Dendritic cell treated with granulocyte-macrophage colony-stimulating factor and Interleukin-4, amounts not matched to agents 40 ng/mL and 50 ng/mL, for 4 days (primary cell): ENCODE measurements around the gene NUBPL.
"Not testable (repeated sequence)": the region's sequence is repeated elsewhere in the genome, so short reads cannot be mapped to it uniquely, and the experiment has no call there.

Experiments used
- H3K27ac Mint-ChIP-seq: one replicate; pipeline ENCODE4 v1.8.0; 2022; ENCODE audit warnings: mild to moderate bottlenecking, mixed read lengths
- H3K27me3 Mint-ChIP-seq: one replicate; pipeline ENCODE4 v1.8.0; 2022; ENCODE audit warnings: mild to moderate bottlenecking, mixed read lengths
- H3K36me3 Mint-ChIP-seq: one replicate; pipeline ENCODE4 v1.8.0; 2022; ENCODE audit warnings: low read depth, mixed read lengths
- H3K4me1 Mint-ChIP-seq: one replicate; pipeline ENCODE4 v1.8.0; 2022; ENCODE audit warnings: low read depth, mixed read lengths
- H3K4me3 Mint-ChIP-seq: one replicate; pipeline ENCODE4 v1.8.0; 2022; ENCODE audit warnings: mild to moderate bottlenecking, moderate library complexity, mixed read lengths
- H3K9me3 Mint-ChIP-seq: one replicate; pipeline ENCODE4 v1.8.0; 2022; ENCODE audit warnings: mixed read lengths
- intact Hi-C: fragments of 100-400 bp; cut with micrococcal nuclease; formaldehyde crosslinking; loops from one replicate; pipeline ENCODE4 v1.15.0; 2022

The NUBPL gene

DNA sequence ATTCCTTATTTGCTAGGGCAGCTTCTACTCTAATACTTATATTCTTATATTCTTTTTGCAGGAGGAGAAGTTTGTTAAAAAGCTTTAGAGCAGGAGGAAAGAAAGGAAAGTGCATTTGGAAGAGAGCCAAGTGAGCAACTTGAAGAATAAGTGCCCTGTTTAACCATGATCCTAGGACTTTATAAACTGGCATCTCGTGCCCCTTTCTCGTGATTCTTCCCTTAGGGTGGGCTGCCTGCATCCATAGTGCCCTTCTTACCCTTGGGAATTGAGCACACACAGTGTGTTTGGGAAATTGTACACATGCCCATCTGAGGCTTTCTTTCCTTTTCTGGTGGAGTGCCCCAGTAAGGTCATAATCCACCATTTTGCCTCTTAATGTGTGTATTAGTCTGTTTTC is 141.9 kb downstream of the NUBPL start:
- Mint-ChIP-seq H3K36me3 (peaks cover 25% of the 10 kb centered on the region), H3K27me3 (no peaks in the 10 kb centered on the region), H3K4me3 (no peak overlapping the region), H3K4me1 (no peaks in the 10 kb centered on the region), H3K27ac (no peak overlapping the region), H3K9me3 (peaks cover 73% of the 10 kb centered on the region)
- intact Hi-C loops = no loop called here

DNA sequence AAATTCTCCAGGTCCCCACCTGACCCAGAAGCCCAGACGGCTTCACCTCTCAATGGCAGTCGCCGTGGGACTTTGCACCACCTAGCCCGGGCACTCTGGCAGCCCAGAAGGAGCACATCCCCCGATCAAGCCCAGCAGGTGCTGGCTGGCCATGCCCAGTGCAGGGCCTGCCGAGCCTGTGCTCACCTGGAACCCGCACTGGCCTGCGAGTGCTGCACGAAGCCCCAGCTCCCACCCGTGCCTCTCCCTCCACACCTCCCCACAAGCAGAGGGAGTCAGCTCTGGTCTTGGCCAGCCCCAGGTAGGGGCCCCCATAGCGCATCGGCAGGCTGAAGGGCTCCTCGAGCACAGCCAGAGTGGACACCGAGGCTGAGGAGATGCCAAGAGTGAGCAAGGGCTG is 144.5 kb downstream of the NUBPL start:
- H3K27ac Mint-ChIP-seq = no peak overlapping the region
- H3K27me3 Mint-ChIP-seq = no peaks in the 10 kb centered on the region
- peaks cover 98% of the 10 kb centered on the region for H3K9me3 Mint-ChIP-seq
- peaks cover 31% of the 10 kb centered on the region for H3K36me3 Mint-ChIP-seq
- no peaks in the 10 kb centered on the region for H3K4me1 Mint-ChIP-seq
- intact Hi-C loops = no loop called here
- H3K4me3 Mint-ChIP-seq = no peak overlapping the region

DNA sequence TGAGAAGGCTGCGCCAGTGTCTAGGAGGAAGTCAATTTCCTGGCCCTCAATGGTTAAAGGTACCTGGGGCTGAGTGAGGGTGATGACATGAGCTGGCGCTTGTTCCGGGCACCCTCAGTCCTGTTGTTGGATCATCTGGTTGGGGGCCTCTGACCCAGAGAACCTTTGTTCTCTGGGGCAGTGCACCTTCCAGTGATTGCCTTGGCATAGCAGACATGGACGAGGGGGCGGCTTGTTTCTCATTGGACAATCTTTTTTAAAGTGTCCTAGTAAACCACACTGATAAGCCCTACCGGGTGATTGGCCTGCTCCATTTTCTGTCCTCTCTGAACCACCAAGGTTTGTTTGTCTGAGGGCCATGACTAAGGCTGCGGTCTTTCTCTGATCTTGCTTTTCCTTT is 147.5 kb downstream of the NUBPL start:
- H3K36me3 Mint-ChIP-seq = peaks cover 38% of the 10 kb centered on the region
- H3K4me1 Mint-ChIP-seq, H3K27me3 Mint-ChIP-seq, intact Hi-C loops, H3K27ac Mint-ChIP-seq, H3K4me3 Mint-ChIP-seq: not testable (repeated sequence)
- peaks cover 98% of the 10 kb centered on the region for H3K9me3 Mint-ChIP-seq

DNA sequence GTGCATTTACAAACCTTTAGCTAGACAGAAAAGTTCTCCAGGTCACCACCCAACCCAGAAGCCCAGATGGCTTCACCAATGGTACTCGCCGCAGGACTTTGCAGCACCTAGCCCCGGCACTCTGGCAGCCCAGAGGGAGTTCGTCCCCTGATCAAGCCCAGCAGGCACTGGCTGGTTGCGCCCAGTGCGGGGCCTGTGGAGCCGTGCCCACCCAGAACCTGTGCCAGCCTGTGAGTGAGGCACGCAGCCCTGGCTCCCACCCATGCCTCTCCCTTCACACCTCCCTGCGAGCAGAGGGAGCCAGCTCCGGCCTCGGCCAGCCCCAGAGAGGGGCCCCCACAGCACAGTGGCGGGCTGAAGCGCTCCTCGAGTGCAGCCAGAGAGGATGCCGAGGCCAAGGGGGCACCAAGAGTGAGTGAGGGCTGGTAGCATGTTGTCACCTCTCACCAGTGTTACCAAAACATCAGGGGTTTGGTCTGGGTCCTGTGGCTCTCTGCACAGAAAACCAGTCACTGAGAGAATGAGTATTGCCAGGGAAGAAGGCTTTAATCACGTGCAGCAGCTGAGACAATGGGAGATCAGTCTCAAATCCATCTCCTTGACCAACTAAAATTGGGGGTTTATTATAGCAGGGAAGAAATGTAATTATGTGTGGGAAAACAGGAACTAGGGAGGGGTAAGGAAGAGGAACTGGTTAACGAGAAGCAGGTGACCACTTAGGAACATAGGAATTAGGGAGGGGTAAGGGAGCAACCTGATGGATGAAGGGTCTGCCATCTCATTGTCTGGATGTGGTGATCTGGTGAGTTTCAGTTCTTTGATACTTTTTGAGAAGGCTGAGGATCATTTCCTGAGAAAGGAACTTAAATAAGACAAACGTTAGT is 151.3 kb downstream of the NUBPL start:
- no peak overlapping the region for H3K4me3 Mint-ChIP-seq
- peaks cover 18% of the 10 kb centered on the region for H3K36me3 Mint-ChIP-seq
- intact Hi-C loops = no loop called here
- no peaks in the 10 kb centered on the region for H3K27me3 Mint-ChIP-seq
- peaks cover 6% of the 10 kb centered on the region for H3K4me1 Mint-ChIP-seq
- H3K9me3 Mint-ChIP-seq = peaks cover 70% of the 10 kb centered on the region
- H3K27ac Mint-ChIP-seq = no peak overlapping the region

DNA sequence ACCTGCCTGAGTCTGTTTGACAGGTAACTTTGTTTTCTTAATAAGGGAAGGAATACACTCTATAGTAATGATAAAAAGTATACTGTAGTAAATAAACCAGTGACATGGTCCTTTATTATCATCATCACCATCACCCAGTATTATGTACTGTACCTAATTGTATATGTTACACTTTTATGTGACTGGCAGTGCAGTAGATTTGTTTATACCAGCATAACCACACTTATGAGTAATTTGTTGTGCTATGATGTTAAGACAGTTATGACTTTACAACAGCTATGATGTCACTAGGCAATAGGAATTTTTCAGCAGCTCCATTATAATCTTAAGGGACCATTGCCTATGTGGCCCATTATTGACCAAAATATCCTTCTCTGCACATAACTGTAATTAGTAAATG is 155.0 kb downstream of the NUBPL start:
- no peak overlapping the region for H3K27ac Mint-ChIP-seq

DNA sequence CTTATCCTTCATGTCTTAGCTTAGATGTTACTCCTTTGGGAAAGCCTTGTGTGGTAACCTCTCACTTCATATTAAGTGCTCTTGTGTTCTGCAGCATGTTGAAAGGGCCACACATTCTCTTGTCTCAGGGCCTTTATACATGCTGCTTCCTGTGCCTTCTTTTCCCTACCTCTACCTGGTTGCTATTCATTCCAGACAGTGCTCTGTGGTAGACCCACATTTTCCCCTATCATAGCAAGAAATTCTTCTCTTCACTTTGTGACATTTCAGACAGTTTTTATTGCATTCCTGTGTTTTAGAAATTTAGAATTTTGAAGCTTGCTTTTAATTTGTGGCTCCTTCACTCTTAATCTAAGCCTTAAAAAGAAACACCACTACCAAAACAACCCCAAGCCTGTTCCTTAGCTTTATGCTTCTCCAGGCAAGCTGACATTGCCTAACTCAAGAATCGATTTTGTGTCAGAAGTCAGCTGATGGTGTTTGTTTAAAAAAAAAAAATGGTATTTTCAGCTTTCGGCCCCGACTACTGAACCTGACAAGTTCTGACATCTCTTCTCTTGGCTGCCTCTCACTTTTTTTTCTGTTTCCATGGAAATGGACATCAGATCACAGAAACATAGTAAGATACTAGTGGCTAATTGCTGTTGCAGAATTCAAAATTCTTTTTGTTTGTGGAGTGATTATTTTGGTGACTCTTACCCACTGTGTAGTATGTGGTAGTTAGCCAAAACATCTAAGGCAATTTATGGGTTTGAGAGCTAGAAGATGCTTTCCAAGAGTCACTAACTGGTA is 156.3 kb downstream of the NUBPL start:
- peaks cover 5% of the 10 kb centered on the region for H3K4me1 Mint-ChIP-seq
- intact Hi-C loops = no loop called here
- H3K4me3 Mint-ChIP-seq = no peak overlapping the region
- H3K9me3 Mint-ChIP-seq = peaks cover 31% of the 10 kb centered on the region
- H3K27ac Mint-ChIP-seq = no peak overlapping the region
- H3K27me3 Mint-ChIP-seq = no peaks in the 10 kb centered on the region
- H3K36me3 Mint-ChIP-seq = peaks cover 2% of the 10 kb centered on the region

More for the DNA sequence above, 155.0 kb downstream of the NUBPL start:
- H3K27me3 Mint-ChIP-seq = no peaks in the 10 kb centered on the region
- no peak overlapping the region for H3K4me3 Mint-ChIP-seq
- intact Hi-C loops = no loop called here
- H3K4me1 Mint-ChIP-seq = peaks cover 6% of the 10 kb centered on the region
- peaks cover 34% of the 10 kb centered on the region for H3K9me3 Mint-ChIP-seq
- H3K36me3 Mint-ChIP-seq = peaks cover 12% of the 10 kb centered on the region

DNA sequence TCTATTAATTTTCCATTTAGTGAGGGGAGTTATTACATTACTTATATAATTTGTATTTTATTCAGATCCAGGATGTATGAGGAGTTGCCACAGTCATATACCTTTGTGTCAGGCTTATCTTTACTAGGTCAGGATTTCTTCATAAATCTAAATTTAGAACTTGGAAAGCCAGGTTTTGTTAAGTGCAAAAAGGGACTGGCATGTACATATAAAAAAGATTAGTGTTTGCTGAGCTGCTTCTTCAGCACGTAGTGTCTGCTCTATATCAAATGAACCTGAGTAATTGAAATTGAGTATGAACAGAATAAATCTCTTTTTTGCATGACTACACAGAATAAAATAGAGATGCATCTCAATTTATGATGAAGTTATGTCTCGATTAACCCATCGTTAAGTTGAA is 157.4 kb downstream of the NUBPL start:
- intact Hi-C loops = no loop called here
- no peak overlapping the region for H3K27ac Mint-ChIP-seq
- no peaks in the 10 kb centered on the region for H3K4me1 Mint-ChIP-seq
- H3K27me3 Mint-ChIP-seq = no peaks in the 10 kb centered on the region
- no peaks in the 10 kb centered on the region for H3K36me3 Mint-ChIP-seq
- peaks cover 24% of the 10 kb centered on the region for H3K9me3 Mint-ChIP-seq
- H3K4me3 Mint-ChIP-seq = no peak overlapping the region

DNA sequence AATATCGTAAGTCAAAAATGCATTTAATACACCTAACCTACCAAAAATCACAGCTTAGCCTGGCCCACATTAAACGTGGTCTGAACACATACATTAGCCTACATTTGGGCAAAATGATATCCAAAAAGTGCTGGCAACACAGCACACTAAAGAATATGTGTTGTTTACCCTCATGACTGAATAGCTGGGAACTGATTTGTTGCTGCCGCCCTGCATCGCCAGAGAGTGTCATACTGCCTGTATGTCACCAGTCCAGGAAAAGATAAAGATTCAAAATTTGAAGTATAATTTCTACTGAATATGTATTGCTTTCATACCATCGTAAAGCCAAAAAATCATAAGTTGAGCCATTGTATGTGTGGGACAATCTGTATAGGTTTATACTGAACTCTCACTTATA is 157.8 kb downstream of the NUBPL start:
- H3K9me3 Mint-ChIP-seq = peaks cover 20% of the 10 kb centered on the region
- H3K27me3 Mint-ChIP-seq = no peaks in the 10 kb centered on the region
- no peak overlapping the region for H3K4me3 Mint-ChIP-seq
- H3K36me3 Mint-ChIP-seq = no peaks in the 10 kb centered on the region
- intact Hi-C loops = no loop called here
- no peaks in the 10 kb centered on the region for H3K4me1 Mint-ChIP-seq
- H3K27ac Mint-ChIP-seq = no peak overlapping the region

DNA sequence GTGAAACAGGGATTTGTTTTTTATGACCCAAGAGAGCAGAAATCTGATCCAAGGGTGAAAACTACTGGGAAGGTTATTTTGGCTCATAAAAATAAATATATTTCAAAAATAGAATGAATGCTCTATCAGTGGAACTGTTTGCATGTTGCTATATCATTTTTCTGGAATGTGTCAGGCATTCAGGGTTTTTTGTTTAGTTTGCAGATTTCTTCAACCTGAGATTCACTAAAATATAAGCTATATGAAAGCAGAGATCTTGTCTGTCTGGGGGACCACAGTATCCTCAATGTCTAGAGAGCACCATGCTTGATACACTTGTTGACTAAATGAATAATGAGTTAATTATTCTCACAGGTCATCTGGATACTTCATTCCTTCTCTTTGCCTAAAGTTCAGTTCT is 165.1 kb downstream of the NUBPL start:
- Mint-ChIP-seq H3K9me3 (peaks cover 25% of the 10 kb centered on the region), H3K4me1 (no peaks in the 10 kb centered on the region)

DNA sequence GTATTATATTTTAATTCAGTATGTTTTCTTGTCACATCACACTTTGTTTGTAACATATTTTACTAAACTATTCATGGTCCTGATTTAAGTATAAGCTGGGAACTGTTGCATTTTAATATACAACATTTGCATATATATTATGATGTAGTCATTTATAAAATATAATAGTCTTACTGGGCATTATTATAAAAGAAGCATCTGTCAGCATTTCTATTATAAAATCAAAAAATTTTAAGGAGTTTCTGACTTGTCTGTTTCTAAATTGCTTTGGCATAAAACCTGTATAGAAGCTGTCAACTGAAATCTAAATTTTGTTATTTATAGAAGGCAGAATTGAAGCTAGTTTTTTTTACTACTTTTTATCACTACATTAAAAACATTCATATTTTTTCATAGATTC is 166.6 kb downstream of the NUBPL start:
- Mint-ChIP-seq H3K27ac (no peak overlapping the region), H3K4me1 (no peaks in the 10 kb centered on the region), H3K4me3 (no peak overlapping the region), H3K9me3 (peaks cover 13% of the 10 kb centered on the region), H3K27me3 (no peaks in the 10 kb centered on the region), H3K36me3 (peaks cover 7% of the 10 kb centered on the region)
- intact Hi-C loops = no loop called here

More for the DNA sequence above, 165.1 kb downstream of the NUBPL start:
- Mint-ChIP-seq H3K4me3 (no peak overlapping the region), H3K27me3 (no peaks in the 10 kb centered on the region), H3K36me3 (peaks cover 7% of the 10 kb centered on the region), H3K27ac (no peak overlapping the region)
- intact Hi-C loops = no loop called here

DNA sequence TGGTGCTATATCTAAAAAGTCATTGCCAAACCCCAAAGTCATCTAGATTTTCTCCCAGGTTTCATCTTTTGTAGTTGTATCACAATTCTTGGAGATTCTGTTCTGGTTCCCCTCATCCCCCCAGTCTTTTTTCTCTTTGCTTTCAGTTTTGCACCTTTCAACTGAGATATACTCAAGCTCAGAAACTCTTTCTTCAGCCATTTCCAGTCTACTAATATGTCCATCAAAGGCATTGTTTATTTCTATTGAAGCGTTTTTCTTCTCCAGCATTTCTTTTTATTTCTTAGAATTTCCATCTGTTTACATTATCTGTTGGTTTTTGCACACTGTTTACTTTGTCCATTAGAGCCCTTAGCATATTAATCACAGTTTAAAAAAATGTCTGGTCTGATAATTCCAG is 179.5 kb downstream of the NUBPL start:
- no peak overlapping the region for H3K4me3 Mint-ChIP-seq
- H3K27ac Mint-ChIP-seq = no peak overlapping the region
- H3K36me3 Mint-ChIP-seq = no peaks in the 10 kb centered on the region
- H3K27me3 Mint-ChIP-seq = no peaks in the 10 kb centered on the region
- peaks cover 6% of the 10 kb centered on the region for H3K9me3 Mint-ChIP-seq
- intact Hi-C loops = no loop called here
- no peaks in the 10 kb centered on the region for H3K4me1 Mint-ChIP-seq

DNA sequence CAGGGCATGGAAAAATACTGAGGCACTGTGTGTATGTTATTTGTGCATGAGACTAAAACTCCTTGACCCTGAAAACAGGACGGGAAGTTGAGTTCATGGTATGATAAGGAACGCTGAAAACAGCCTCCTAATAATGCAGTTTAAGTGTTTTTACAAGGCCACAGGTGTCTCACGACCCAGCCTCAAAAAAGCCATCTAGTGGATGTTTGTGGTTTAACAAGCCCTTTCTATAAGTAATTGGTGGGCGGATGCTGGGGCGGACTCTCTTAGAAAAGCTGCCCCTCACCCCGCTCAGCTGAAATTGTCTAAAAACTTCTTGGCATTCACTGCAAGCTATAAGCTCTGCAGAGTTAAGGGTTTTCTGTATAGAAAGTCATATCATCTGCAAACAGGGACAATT is 184.5 kb downstream of the NUBPL start:
- Mint-ChIP-seq H3K36me3 (no peaks in the 10 kb centered on the region), H3K27ac (no peak overlapping the region), H3K4me3 (no peak overlapping the region), H3K4me1 (no peaks in the 10 kb centered on the region), H3K9me3 (peaks cover 55% of the 10 kb centered on the region), H3K27me3 (no peaks in the 10 kb centered on the region)
- intact Hi-C loops = no loop called here

DNA sequence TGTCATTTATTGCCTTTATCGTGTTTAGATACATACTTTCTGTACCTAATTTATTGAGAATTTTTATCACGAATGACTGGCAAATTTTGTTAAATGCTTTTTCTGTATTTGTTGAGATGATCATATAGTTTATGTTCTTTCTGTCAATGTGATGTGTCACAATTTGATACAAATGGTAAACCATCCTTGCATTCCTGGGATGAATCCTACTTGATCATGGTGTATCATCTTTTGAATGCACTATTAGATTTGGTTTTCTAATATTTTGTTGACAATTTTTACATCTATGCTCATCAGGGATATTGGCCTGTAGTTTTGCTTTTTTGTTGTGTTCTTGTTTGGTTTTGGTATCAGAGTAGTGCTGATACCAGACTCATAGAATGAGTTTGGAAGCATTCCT is 185.1 kb downstream of the NUBPL start:
- H3K9me3 Mint-ChIP-seq = peaks cover 61% of the 10 kb centered on the region
- no peaks in the 10 kb centered on the region for H3K4me1 Mint-ChIP-seq
- intact Hi-C loops = no loop called here

DNA sequence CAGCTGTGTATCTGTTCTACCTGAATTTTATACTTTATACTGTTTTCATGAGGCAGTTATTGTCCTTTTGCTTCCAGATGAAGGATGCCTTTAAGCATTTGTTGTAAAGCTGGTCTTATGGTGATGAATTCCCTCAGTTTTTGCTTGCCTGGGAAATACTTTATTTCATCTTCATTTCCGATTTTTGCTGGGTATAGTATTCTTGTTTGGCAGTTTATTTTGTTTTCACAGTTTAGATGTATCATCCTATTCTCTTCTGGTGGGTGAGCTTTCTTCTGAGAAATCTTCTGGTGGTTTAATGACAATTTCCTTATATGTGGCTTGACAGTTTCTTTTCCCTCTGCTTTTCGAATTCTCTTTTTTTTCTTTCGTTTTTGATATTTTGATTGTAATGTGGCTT is 188.1 kb downstream of the NUBPL start:
- Mint-ChIP-seq H3K4me3 (no peak overlapping the region), H3K9me3 (peaks cover 82% of the 10 kb centered on the region), H3K36me3 (no peaks in the 10 kb centered on the region), H3K27ac (no peak overlapping the region), H3K4me1 (no peaks in the 10 kb centered on the region), H3K27me3 (no peaks in the 10 kb centered on the region)
- intact Hi-C loops = no loop called here

More for the DNA sequence above, 185.1 kb downstream of the NUBPL start:
- Mint-ChIP-seq H3K27me3 (no peaks in the 10 kb centered on the region), H3K27ac (no peak overlapping the region), H3K36me3 (no peaks in the 10 kb centered on the region), H3K4me3 (no peak overlapping the region)
